MV-4-11 (cell line): ENCODE data around the gene ZNF600.
"Not testable (repeated sequence)": the region's sequence is repeated elsewhere in the genome, so short reads cannot be mapped to it uniquely, and the experiment has no call there.

Source experiments
- DNase-seq: peaks from one replicate; lab custom pipeline; 2025; lab: John Stamatoyannopoulos, UW

Gene ZNF600

GRCh38 chr19:52741951-52742485 is 44.6 kb downstream of the ZNF600 start:
- DNase-seq = no peak

GRCh38 chr19:52741371-52741770 is 45.2 kb downstream of the ZNF600 start:
- not testable (repeated sequence) for DNase-seq

- DNase-seq = no peak
Measured at GRCh38 chr19:52739576-52739975, 47.0 kb downstream of the ZNF600 start.

- DNase-seq = no peak
Measured at GRCh38 chr19:52735734-52736133, 50.9 kb downstream of the ZNF600 start.

- DNase-seq = peak; percentile 93
Measured at GRCh38 chr19:52734893-52735661, 51.5 kb downstream of the ZNF600 start, which contains the start of gene ZNF611. Gene ZNF611, minus strand, starts transcription at chr19:52735044. Its CDS starts 19,150 bp downstream, at chr19:52715894.

GRCh38 chr19:52734331-52734892 is 52.2 kb downstream of the ZNF600 start:
- no peak for DNase-seq

- DNase-seq = not testable (repeated sequence)
Measured at GRCh38 chr19:52726051-52726450, 60.5 kb downstream of the ZNF600 start.

- no peak for DNase-seq
Measured at GRCh38 chr19:52725528-52725961, 61.0 kb downstream of the ZNF600 start.

- no peak for DNase-seq
Measured at GRCh38 chr19:52724701-52725514, 61.7 kb downstream of the ZNF600 start.

- not testable (repeated sequence) for DNase-seq
Measured at GRCh38 chr19:52723907-52724598, 62.5 kb downstream of the ZNF600 start.

GRCh38 chr19:52722062-52723003 is 64.3 kb downstream of the ZNF600 start:
- DNase-seq = no peak

GRCh38 chr19:52720541-52720940 is 66.0 kb downstream of the ZNF600 start:
- not testable (repeated sequence) for DNase-seq

- DNase-seq = no peak
Measured at GRCh38 chr19:52716522-52716921, 70.1 kb downstream of the ZNF600 start.

- DNase-seq = not testable (repeated sequence)
Measured at GRCh38 chr19:52715902-52716301, 70.7 kb downstream of the ZNF600 start.

- DNase-seq = not testable (repeated sequence)
Measured at GRCh38 chr19:52715330-52715729, 71.3 kb downstream of the ZNF600 start.
